Activated naive CD8-positive, alpha-beta T cell treated with anti-CD3 and anti-CD28 coated beads, Interleukin-2, amount 50 U/mL, for 24 hours (primary cell): ENCODE results near the gene SERF2.
A peak's percentile ranks its signal among the peaks of the same experiment; 100 is the strongest.
"Not testable (repeated sequence)": the region's sequence is repeated elsewhere in the genome, so short reads cannot be mapped to it uniquely, and the experiment has no call there.

Source experiments
- ATAC-seq: fragments of 150-1000 bp; cut with Tn5 transposase; one replicate; pipeline ENCODE4 v1.10.0; 2021
- DNase-seq: peaks from one replicate; pipeline ENCODE4 v3.0.0; 2021
- H3K27ac Mint-ChIP-seq: one replicate; pipeline ENCODE4 v1.8.0; 2021; ENCODE audit warnings: mild to moderate bottlenecking, mixed read lengths
- H3K27me3 Mint-ChIP-seq: one replicate; pipeline ENCODE4 v1.8.0; 2021; ENCODE audit warnings: mixed read lengths
- H3K36me3 Mint-ChIP-seq: one replicate; pipeline ENCODE4 v1.8.0; 2021; ENCODE audit warnings: low read depth, mixed read lengths
- H3K4me1 Mint-ChIP-seq: one replicate; pipeline ENCODE4 v1.8.0; 2021; ENCODE audit warnings: mixed read lengths
- H3K4me3 Mint-ChIP-seq: one replicate; pipeline ENCODE4 v1.8.0; 2021; ENCODE audit warnings: mild to moderate bottlenecking, moderate library complexity, mixed read lengths
- H3K9me3 Mint-ChIP-seq: one replicate; pipeline ENCODE4 v1.8.0; 2021; ENCODE audit warnings: mixed read lengths

The SERF2 gene

DNA sequence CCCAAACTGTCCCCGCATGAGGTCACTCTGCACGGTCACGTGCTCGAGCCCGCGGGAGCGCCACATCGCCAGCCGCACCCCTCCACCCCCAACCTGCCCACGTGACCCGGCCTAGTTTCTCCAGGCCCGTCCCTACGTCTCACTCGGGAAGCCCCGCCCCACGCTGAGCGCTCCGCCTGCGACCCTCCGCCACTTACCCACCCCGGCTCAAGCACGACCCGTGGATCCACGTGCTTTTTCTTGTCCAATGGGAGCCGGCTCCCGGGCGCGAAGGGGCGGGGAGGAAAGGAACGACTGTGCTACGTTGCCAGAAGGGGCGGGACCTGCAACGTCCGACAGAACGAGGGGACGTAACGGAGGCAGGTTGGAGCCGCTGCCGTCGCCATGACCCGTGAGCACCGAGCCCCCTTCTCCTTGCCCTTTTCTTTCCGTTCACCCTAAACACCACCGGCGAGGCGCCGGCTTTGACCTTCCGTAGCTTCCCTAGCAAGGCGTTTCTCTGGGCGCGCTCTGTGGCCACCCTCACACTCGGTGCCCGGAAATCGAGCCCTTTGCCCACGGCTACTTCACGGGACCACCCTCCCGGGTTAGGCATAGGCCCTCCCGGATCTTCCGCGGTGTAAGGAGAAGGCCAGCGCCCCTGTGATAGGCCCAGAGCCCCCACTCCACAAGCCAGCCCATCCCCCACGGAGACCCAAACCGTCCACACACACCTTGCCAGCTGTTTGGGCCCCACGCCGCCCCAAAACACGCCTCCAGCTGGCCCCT is at the start of gene SERF2:
SERF2 (plus strand) TSS at position 328 of the 768 bp plus-strand sequence; CDS start at position 385, 57 bp downstream.
- Mint-ChIP-seq H3K36me3 (peaks cover 32% of the 10 kb centered on the region), H3K4me3 (peak within 1 kb of the TSS; percentile 93), H3K27me3 (no peaks in the 10 kb centered on the region), H3K9me3 (no peaks in the 10 kb centered on the region), H3K4me1 (peaks cover 40% of the 10 kb centered on the region), H3K27ac (peak within 1 kb of the TSS; percentile 92)
- ATAC-seq (peak; percentile 94), DNase-seq (peak; percentile 100)

DNA sequence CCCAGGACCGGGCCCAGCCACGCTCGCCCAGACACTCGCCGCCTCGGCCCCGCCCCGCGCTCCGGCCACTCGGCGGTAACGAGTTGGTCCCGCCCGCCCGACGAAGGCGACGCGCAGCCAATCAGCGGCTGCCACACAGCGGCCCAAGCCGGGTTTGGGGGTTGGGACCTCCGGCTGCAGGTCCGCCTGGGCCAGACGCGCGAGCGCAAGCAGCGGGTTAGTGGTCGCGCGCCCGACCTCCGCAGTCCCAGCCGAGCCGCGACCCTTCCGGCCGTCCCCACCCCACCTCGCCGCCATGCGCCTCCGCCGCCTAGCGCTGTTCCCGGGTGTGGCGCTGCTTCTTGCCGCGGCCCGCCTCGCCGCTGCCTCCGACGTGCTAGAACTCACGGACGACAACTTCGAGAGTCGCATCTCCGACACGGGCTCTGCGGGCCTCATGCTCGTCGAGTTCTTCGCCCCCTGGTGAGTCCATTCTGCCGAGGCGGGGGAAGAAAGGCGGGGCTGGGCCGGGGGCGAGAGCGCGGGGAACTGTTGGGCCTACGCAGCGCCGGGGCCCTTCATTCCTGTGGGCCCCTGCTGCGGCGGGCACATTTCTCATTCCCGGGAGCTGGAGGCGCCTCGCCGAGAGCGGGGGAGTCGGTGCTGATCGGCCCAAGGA is 45.7 kb upstream of the SERF2 start, which contains the start of gene PDIA3:
PDIA3 (plus strand) TSS at position 194 of the 658 bp plus-strand sequence; CDS start at position 296, 102 bp downstream.
- peak; percentile 93 for DNase-seq
- H3K36me3 Mint-ChIP-seq = peaks cover 23% of the 10 kb centered on the region

DNA sequence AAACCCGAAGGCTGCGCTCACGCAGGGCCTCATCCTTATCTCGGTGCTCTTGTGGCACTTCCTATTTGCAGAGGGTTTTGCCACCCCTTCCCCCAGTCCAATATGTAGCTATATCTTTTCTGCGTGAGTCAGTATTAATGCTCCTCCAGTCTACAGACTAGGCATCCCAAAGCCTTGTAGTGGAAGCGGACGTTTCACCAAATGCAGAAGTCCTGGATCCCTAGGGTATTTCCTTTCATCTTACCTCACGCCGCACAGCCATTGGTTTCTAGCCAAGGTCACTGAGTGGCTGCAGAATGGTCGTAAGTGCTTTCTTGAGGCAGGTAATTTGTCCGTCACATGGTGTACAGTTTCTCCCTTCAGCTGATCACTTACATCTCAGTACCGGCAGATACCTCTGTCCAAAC is 45.2 kb upstream of the SERF2 start:
- H3K27ac Mint-ChIP-seq = peak overlapping the region; percentile 98
- H3K36me3 Mint-ChIP-seq = peaks cover 27% of the 10 kb centered on the region
- peak; percentile 21 for ATAC-seq
- not testable (repeated sequence) for H3K9me3 Mint-ChIP-seq, DNase-seq, H3K27me3 Mint-ChIP-seq
- peak overlapping the region; percentile 98 for H3K4me3 Mint-ChIP-seq
- H3K4me1 Mint-ChIP-seq = peaks cover 49% of the 10 kb centered on the region

More for the DNA sequence above, 45.7 kb upstream of the SERF2 start, which contains the start of gene PDIA3:
- H3K27ac Mint-ChIP-seq = peak within 1 kb of the TSS; percentile 98
- H3K9me3 Mint-ChIP-seq, H3K27me3 Mint-ChIP-seq: not testable (repeated sequence)
- H3K4me3 Mint-ChIP-seq = peak within 1 kb of the TSS; percentile 98
- peak; percentile 90 for ATAC-seq
- peaks cover 43% of the 10 kb centered on the region for H3K4me1 Mint-ChIP-seq

DNA sequence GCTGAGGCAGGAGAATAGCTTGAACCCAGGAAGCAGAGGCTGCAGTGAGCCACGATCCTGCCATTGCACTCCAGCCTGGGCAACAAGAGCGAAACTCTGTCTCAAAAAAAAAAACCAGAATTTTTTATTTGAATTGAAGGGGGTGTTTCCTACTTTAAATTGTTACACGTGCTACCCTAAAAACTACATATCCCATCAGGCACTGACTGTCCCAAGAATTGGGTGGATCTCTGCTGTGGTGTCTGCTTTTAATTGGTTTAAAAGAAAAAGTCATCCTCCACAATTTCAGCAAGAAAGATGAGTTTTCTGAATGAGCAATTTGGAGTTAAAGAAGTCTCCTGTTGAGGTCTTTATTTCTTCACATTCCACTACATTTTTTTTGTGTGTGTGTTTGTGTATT is 43.7 kb upstream of the SERF2 start:
- Mint-ChIP-seq H3K27ac (peak overlapping the region; percentile 98), H3K9me3 (no peaks in the 10 kb centered on the region), H3K27me3 (no peaks in the 10 kb centered on the region), H3K4me1 (peaks cover 53% of the 10 kb centered on the region), H3K4me3 (peak overlapping the region; percentile 98), H3K36me3 (peaks cover 39% of the 10 kb centered on the region)
- ATAC-seq (no peak), DNase-seq (no peak)

DNA sequence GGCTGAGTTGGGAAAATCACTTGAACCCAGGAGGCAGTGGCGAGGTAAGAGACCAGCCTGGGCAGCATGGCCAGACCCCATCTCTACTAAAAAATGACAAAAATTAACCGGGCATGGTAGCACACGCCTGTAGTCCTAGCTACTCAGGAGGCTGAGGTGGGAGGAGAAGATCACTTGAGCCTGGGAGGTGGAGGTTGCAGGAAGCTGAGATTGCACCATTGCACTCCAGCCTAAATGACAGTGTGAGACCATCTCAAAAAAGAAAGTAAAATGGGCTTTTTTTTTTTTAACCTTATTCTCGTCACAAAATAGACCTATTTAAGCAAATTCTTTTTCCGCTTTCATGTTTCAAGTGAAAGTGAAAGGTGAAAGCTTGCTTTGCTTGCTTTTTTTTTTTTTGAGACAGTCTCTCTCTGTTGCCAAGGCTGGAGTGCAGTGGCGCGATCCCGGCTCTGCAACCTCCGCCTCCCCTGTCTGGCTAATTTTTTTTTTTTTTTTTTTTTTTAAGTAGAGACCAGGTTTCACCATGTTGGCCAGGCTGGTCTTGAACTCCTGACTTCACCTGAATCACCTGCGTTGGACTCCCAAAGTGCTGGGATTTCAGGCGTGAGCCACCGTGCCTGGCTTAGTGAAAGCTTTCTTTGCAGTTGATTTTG is 42.3 kb upstream of the SERF2 start:
- Mint-ChIP-seq H3K27ac (peak overlapping the region; percentile 88), H3K4me3 (peak overlapping the region; percentile 98), H3K9me3 (no peaks in the 10 kb centered on the region), H3K27me3 (no peaks in the 10 kb centered on the region), H3K36me3 (peaks cover 49% of the 10 kb centered on the region), H3K4me1 (peaks cover 54% of the 10 kb centered on the region)
- DNase-seq (peak; percentile 30), ATAC-seq (peak; percentile 41)

DNA sequence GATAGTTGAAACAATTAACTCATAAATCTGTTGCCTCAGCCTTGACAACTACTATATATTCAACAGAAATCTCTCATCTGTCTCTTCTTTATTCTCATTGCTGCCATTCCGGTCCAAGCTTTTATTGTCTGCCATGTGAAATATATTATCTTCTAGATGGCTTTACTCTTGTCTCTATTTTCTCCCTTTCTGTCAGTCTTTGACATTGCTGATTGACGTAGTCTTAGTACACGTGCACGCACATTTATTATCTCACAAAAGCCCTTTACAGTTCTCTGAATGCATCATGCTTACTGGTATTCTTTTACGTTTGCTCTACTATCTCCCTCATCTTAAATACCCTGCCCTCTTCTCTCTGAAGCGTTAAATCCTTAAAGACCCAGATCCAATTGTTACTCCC is 40.2 kb upstream of the SERF2 start:
- DNase-seq (no peak), ATAC-seq (no peak)
- Mint-ChIP-seq H3K9me3 (no peaks in the 10 kb centered on the region), H3K27me3 (no peaks in the 10 kb centered on the region), H3K4me1 (peaks cover 47% of the 10 kb centered on the region), H3K36me3 (peaks cover 66% of the 10 kb centered on the region), H3K27ac (peak overlapping the region; percentile 39), H3K4me3 (peak overlapping the region; percentile 2)

DNA sequence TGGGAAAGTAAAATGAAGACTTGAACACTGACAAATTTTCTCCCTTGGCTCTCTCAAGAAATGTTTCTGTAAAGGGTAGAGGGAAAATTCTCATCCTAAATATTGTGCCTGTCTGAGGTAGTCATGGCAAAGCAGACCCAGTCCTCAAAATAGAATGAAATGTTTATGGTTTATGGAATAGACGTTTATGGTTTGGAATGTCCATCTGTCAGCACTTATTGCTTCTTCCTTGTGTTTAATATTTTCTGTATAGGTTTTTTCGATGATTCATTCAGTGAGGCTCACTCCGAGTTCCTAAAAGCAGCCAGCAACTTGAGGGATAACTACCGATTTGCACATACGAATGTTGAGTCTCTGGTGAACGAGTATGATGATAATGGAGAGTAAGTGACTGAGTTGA is 29.3 kb upstream of the SERF2 start:
- peaks cover 60% of the 10 kb centered on the region for H3K36me3 Mint-ChIP-seq
- ATAC-seq (no peak), DNase-seq (no peak)
- no peak overlapping the region for H3K4me3 Mint-ChIP-seq
- H3K9me3 Mint-ChIP-seq = no peaks in the 10 kb centered on the region
- no peak overlapping the region for H3K27ac Mint-ChIP-seq
- no peaks in the 10 kb centered on the region for H3K27me3 Mint-ChIP-seq
- no peaks in the 10 kb centered on the region for H3K4me1 Mint-ChIP-seq

DNA sequence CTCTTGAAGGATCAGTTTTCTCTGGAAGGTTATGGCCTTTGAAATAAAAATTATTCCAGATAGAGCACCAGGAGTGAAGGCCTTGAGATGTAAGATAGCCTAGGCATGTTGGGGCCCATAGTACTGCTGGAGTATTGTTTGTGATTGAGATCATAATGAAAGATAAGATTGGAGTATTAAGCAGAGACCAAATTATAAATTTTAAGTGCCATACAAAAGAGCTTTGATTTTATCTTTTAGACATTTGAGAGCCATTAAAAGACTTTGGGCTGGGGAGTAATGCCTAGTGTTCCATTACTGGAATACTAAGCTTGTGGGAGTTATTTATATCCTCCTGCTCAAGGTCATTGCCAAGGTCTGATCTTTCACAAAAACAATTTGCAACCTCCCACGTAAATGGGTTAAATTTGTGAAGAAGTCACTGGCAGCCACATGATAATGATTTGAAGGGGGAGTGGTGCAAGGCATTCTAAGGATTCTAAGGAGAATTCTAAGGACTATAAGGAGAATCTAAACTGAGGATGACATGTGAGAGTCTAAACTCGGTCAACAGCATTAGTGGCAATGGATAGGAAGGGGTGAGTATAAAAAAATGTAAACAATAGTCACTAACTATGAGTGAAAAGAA is 28.2 kb upstream of the SERF2 start:
- H3K36me3 Mint-ChIP-seq = peaks cover 61% of the 10 kb centered on the region
- H3K27ac Mint-ChIP-seq = peak overlapping the region; percentile 61
- ATAC-seq (no peak), DNase-seq (no peak)
- H3K4me3 Mint-ChIP-seq = no peak overlapping the region
- H3K27me3 Mint-ChIP-seq = no peaks in the 10 kb centered on the region
- H3K4me1 Mint-ChIP-seq = no peaks in the 10 kb centered on the region
- H3K9me3 Mint-ChIP-seq = no peaks in the 10 kb centered on the region

DNA sequence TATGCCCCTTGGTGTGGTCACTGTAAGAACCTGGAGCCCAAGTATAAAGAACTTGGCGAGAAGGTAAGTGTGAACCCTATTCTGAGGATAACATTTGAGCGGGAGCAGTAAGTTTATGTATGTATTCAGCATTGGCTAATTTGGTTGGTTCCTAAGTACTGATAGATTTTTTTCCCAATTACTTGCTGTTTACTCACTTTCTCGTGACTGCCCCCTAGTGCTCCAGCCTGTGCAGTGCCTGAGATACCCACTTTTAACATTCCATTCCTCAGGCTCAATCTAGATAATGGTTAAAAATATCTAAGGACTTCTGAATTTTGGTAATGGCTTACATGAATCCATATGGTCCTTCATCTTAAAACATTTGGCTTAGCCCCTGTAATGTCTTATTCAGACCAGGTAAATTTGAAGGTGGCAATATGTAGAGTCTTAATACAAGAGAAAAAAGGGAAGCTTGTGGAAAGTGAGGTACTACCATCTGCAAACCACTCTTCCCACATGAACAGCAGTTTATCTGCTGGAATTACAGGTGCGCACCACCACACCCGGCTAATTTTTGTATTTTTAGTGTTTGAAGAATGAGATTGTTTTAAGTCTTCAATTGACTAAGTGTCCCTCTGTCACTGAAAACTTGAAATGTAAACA is 22.4 kb upstream of the SERF2 start:
- DNase-seq (peak; percentile 70), ATAC-seq (peak; percentile 58)
- Mint-ChIP-seq H3K4me1 (no peaks in the 10 kb centered on the region), H3K9me3 (no peaks in the 10 kb centered on the region), H3K27me3 (no peaks in the 10 kb centered on the region), H3K4me3 (no peak overlapping the region), H3K27ac (no peak overlapping the region), H3K36me3 (peaks cover 72% of the 10 kb centered on the region)

DNA sequence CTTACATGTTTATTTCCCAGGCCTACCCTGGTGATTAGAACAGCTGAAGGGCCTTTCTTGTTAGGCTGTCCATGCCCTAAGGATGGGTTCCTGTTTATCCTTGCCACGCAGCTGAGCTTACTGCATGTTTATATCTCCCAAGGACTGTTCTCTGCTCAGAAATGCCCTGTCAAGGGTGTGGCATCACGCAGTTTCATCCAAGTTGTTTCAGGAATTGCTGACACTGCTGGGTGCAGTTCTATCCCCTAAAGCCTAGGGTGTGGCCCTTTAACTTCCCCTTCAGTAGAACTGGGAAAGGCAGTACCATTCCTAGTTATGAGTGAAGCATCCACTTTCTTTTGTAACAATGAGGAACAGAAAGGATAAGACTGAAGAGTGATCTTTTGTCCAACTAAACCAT is 20.3 kb upstream of the SERF2 start:
- Mint-ChIP-seq H3K27ac (no peak overlapping the region), H3K9me3 (no peaks in the 10 kb centered on the region), H3K27me3 (no peaks in the 10 kb centered on the region), H3K4me1 (peaks cover 13% of the 10 kb centered on the region), H3K36me3 (peaks cover 54% of the 10 kb centered on the region), H3K4me3 (no peak overlapping the region)
- ATAC-seq (no peak), DNase-seq (no peak)

DNA sequence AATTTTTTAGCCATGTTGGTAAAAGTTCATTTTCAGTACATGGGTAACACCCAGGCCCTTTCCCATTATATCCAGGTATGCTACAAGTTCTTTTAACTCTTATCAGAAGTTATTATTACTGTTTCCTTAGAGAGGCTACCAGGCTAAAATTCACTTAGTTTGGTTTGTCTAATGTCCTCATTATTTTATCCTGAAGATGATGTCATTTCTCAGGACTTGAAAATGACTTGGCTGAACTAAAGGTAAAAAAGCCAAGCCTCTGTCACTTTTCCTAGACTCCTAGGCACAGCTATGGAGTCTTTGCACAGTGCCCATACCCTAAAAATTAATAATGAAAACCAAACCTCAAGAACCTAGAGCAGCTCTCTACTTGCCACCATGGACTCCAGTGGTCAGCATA is 19.5 kb upstream of the SERF2 start:
- no peak overlapping the region for H3K27ac Mint-ChIP-seq
- no peaks in the 10 kb centered on the region for H3K27me3 Mint-ChIP-seq
- peaks cover 50% of the 10 kb centered on the region for H3K36me3 Mint-ChIP-seq
- H3K9me3 Mint-ChIP-seq = no peaks in the 10 kb centered on the region
- ATAC-seq (no peak), DNase-seq (no peak)
- peaks cover 20% of the 10 kb centered on the region for H3K4me1 Mint-ChIP-seq
- H3K4me3 Mint-ChIP-seq = no peak overlapping the region

DNA sequence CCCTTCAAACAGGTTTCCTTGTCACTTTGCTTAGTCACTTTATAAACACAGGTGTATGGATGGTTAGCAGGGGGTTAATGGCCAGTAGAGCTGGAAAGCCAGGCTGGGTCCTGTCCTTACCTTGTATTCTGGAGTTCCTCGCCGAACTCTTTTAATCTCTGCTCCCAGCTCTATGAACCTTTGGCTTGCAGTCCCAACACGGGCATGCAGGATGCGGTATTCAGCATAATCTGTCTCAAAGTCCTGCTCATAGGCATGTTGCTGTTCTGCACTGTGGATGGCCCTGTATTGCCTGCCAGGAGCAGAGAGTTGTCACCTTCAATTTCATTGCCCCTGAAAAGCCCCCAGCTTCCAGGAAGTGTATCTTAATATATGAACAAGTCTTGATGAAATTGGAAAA is 18.1 kb upstream of the SERF2 start:
- H3K27me3 Mint-ChIP-seq = no peaks in the 10 kb centered on the region

DNA sequence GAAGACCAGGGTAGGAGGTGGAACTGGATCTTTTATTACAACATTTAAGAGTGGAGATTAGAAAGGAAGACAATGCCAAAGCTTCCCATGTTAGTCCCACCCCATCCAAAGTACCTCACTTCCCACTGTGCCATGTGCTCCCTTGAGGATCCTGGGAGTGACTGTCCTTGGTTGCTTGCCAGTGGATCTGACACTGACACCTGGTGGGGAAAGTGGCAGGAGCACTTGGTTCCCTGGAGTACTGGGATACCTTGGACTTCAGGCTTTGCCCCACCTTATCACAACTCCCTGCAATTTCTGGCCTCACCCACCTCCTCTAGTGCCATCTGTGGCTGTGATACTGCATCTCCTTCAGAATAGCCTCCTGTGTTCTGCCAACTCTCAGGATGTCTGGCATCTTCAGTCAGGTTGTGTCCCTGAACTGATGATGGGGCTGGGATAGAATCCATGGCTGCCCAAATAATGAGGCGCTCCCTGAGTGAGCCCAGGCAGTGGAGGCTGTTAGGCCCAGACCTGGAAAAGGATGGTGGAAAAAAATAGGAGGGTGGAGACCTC is 16.6 kb upstream of the SERF2 start:
- ATAC-seq = no peak
- Mint-ChIP-seq H3K4me1 (peaks cover 33% of the 10 kb centered on the region), H3K9me3 (no peaks in the 10 kb centered on the region), H3K36me3 (peaks cover 27% of the 10 kb centered on the region), H3K27ac (peak overlapping the region; percentile 83), H3K27me3 (no peaks in the 10 kb centered on the region), H3K4me3 (peak overlapping the region; percentile 83)
- no peak for DNase-seq

More for the DNA sequence above, 18.1 kb upstream of the SERF2 start:
- Mint-ChIP-seq H3K36me3 (peaks cover 41% of the 10 kb centered on the region), H3K27ac (no peak overlapping the region), H3K4me1 (peaks cover 31% of the 10 kb centered on the region), H3K9me3 (no peaks in the 10 kb centered on the region), H3K4me3 (no peak overlapping the region)
- no peak for DNase-seq
- ATAC-seq = no peak
